ENCODE measurements around the gene ONECUT2. TPM values are rescaled to one million over a fixed set of nuclear protein-coding genes. Genes with fewer than 3 reads are reported as not detected.

Gene ONECUT2
- total and polyA plus RNA-seq, 2 experiments from 2014 or later, result 0.82 to 1.7 TPM

DNA sequence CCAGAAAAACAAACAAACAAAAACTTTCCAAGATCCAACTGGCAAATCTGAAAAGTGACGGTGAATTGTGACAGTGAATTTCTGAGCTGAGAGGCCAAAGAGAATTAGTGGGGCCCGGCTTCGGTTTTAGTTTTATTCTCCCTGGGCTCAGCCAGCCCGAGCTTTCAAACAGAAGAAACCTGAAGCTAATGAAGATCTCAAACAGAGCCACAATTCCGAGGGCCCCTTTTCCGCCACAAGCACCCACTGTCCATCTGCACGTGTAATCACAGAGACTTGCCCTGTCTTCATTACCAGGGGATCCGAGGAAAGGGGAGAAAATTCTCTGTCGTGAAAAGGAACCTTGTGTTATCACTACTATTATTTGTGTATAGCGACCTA, 4.2 kb upstream of the ONECUT2 start:
- peak overlapping the region; percentile 70 for H3K4me3 Mint-ChIP-seq
- H3K36me3 Mint-ChIP-seq (ENCODE audit: low read depth), result no peaks in the 10 kb centered on the region
- H3K4me1 ChIP-seq (ENCODE audit: insufficient read depth), result peaks cover 56% of the 10 kb centered on the region
- TF ChIP-seq, protein P1, sequence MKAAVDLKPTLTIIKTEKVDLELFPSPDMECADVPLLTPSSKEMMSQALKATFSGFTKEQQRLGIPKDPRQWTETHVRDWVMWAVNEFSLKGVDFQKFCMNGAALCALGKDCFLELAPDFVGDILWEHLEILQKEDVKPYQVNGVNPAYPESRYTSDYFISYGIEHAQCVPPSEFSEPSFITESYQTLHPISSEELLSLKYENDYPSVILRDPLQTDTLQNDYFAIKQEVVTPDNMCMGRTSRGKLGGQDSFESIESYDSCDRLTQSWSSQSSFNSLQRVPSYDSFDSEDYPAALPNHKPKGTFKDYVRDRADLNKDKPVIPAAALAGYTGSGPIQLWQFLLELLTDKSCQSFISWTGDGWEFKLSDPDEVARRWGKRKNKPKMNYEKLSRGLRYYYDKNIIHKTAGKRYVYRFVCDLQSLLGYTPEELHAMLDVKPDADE (IDR thresholded peaks at IDR 0.05), result no peak
- TF ChIP-seq NANOG (IDR thresholded peaks at IDR 0.05; ENCODE audit: borderline replicate concordance) (no peak), EZH2 (IDR thresholded peaks at IDR 0.05; ENCODE audit: low read depth, unreplicated experiment) (peak; percentile 73), CREB1 (CRISPR knock-in tag; IDR thresholded peaks at IDR 0.05; ENCODE audit: low read depth) (no peak), STAT1 (IDR thresholded peaks at IDR 0.05; ENCODE audit: unreplicated experiment) (no peak)
- TF ChIP-seq, protein P2, sequence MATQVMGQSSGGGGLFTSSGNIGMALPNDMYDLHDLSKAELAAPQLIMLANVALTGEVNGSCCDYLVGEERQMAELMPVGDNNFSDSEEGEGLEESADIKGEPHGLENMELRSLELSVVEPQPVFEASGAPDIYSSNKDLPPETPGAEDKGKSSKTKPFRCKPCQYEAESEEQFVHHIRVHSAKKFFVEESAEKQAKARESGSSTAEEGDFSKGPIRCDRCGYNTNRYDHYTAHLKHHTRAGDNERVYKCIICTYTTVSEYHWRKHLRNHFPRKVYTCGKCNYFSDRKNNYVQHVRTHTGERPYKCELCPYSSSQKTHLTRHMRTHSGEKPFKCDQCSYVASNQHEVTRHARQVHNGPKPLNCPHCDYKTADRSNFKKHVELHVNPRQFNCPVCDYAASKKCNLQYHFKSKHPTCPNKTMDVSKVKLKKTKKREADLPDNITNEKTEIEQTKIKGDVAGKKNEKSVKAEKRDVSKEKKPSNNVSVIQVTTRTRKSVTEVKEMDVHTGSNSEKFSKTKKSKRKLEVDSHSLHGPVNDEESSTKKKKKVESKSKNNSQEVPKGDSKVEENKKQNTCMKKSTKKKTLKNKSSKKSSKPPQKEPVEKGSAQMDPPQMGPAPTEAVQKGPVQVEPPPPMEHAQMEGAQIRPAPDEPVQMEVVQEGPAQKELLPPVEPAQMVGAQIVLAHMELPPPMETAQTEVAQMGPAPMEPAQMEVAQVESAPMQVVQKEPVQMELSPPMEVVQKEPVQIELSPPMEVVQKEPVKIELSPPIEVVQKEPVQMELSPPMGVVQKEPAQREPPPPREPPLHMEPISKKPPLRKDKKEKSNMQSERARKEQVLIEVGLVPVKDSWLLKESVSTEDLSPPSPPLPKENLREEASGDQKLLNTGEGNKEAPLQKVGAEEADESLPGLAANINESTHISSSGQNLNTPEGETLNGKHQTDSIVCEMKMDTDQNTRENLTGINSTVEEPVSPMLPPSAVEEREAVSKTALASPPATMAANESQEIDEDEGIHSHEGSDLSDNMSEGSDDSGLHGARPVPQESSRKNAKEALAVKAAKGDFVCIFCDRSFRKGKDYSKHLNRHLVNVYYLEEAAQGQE (IDR thresholded peaks at IDR 0.05; ENCODE audit: unreplicated experiment), result no peak
- H4K20me1 ChIP-seq (replicated peaks; ENCODE audit: insufficient read depth), result peaks cover 17% of the 10 kb centered on the region
- H3K27ac Mint-ChIP-seq, result no peak overlapping the region
- no peaks in the 10 kb centered on the region; the same call in 2 of the 3 replicates for H3K9me3 Mint-ChIP-seq
- H3K4me2 ChIP-seq, result peak overlapping the region; percentile 97
- H3K4me1 Mint-ChIP-seq, result peaks cover 55% of the 10 kb centered on the region
- H3K79me2 ChIP-seq (replicated peaks; ENCODE audit: insufficient read depth), result no peaks in the 10 kb centered on the region
- H3K27me3 ChIP-seq (ENCODE audit: insufficient read depth), result peaks cover 90% of the 10 kb centered on the region
- peaks cover 42% of the 10 kb centered on the region for H3F3A ChIP-seq (replicated peaks; ENCODE audit: low read depth)
- peak overlapping the region; percentile 76 for H3K4me3 ChIP-seq
- DNase-seq (ENCODE audit: low spot score), result peak; percentile 30
- peaks cover 89% of the 10 kb centered on the region for H3K27me3 Mint-ChIP-seq (ENCODE audit: insufficient read depth, low read depth, poor library complexity)
- no peaks in the 10 kb centered on the region for H3K36me3 ChIP-seq (ENCODE audit: insufficient read depth)
- H3K27ac ChIP-seq (ENCODE audit: low read depth), result no peak overlapping the region
- H2AFZ ChIP-seq, result peak overlapping the region; percentile 14; the same call in 1 of the 2 replicates
- no peaks in the 10 kb centered on the region for H3K9me2 ChIP-seq (ENCODE audit: insufficient read depth)
- no peak for ATAC-seq

DNA sequence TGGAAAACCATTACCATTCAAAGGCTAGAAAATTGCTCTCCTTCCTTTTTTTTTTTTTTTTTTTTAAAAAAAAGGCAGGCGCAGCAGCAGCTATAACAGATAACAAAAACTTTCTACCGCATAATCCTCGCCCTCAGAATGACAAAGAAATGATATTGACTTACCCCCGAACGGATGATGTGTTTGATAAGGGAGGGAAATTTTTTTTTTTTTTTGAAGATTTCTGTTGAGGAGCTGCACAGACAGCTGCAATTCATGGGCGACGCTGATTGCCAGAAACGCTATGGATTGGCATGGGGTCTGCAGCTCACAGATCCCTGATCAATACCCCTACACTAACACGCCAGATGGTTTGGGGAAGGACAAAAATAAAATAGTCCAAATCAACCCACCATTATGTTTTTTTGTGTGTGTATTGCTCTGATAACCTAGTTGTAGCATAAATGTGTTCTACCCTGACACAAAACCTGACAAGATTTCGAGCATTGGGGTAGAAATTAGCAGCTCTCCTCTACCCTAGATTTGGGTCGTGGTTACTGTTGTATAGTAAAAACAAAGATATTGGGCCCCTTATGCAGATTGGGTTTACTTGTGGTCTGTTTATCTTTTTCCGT, 3.6 kb upstream of the ONECUT2 start:
- Mint-ChIP-seq H3K27ac (no peak overlapping the region), H3K4me1 (peaks cover 61% of the 10 kb centered on the region), H3K27me3 (ENCODE audit: insufficient read depth, low read depth, poor library complexity) (peaks cover 91% of the 10 kb centered on the region), H3K36me3 (ENCODE audit: low read depth) (no peaks in the 10 kb centered on the region), H3K9me3 (no peaks in the 10 kb centered on the region; the same call in 2 of the 3 replicates), H3K4me3 (peak overlapping the region; percentile 70; the same call in 2 of the 3 replicates)
- DNase-seq (ENCODE audit: low spot score) (no peak), ATAC-seq (no peak)
- Histone ChIP-seq H3K27ac (ENCODE audit: low read depth) (no peak overlapping the region), H3K4me2 (peak overlapping the region; percentile 97), H3F3A (replicated peaks; ENCODE audit: low read depth) (peaks cover 42% of the 10 kb centered on the region), H3K36me3 (ENCODE audit: insufficient read depth) (no peaks in the 10 kb centered on the region), H3K4me3 (peak overlapping the region; percentile 76), H4K20me1 (replicated peaks; ENCODE audit: insufficient read depth) (peaks cover 17% of the 10 kb centered on the region), H3K4me1 (ENCODE audit: insufficient read depth) (peaks cover 56% of the 10 kb centered on the region), H2AFZ (no peak overlapping the region), H3K27me3 (ENCODE audit: insufficient read depth) (peaks cover 90% of the 10 kb centered on the region), H3K79me2 (replicated peaks; ENCODE audit: insufficient read depth) (no peaks in the 10 kb centered on the region), H3K9me2 (ENCODE audit: insufficient read depth) (no peaks in the 10 kb centered on the region)
- TF ChIP-seq, protein P3, sequence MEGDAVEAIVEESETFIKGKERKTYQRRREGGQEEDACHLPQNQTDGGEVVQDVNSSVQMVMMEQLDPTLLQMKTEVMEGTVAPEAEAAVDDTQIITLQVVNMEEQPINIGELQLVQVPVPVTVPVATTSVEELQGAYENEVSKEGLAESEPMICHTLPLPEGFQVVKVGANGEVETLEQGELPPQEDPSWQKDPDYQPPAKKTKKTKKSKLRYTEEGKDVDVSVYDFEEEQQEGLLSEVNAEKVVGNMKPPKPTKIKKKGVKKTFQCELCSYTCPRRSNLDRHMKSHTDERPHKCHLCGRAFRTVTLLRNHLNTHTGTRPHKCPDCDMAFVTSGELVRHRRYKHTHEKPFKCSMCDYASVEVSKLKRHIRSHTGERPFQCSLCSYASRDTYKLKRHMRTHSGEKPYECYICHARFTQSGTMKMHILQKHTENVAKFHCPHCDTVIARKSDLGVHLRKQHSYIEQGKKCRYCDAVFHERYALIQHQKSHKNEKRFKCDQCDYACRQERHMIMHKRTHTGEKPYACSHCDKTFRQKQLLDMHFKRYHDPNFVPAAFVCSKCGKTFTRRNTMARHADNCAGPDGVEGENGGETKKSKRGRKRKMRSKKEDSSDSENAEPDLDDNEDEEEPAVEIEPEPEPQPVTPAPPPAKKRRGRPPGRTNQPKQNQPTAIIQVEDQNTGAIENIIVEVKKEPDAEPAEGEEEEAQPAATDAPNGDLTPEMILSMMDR (conservative IDR thresholded peaks at IDR 0.05; ENCODE audit: low read depth in 2 of 2), result no peak
- TF ChIP-seq CREB1 (CRISPR knock-in tag; IDR thresholded peaks at IDR 0.05; ENCODE audit: low read depth), result no peak
- TF ChIP-seq NANOG (IDR thresholded peaks at IDR 0.05; ENCODE audit: borderline replicate concordance), result no peak
- no peak for TF ChIP-seq JUNB (IDR thresholded peaks at IDR 0.05; ENCODE audit: unreplicated experiment)
- TF ChIP-seq, protein P1 (IDR thresholded peaks at IDR 0.05), result no peak
- TF ChIP-seq STAT1 (IDR thresholded peaks at IDR 0.05; ENCODE audit: unreplicated experiment), result no peak
- TF ChIP-seq EZH2phosphoT487 (IDR thresholded peaks at IDR 0.05; ENCODE audit: unreplicated experiment), result no peak
- TF ChIP-seq POLR2AphosphoS5 (IDR thresholded peaks at IDR 0.05; ENCODE audit: low read depth), result no peak
- TF ChIP-seq ZNF331 (CRISPR knock-in tag; IDR thresholded peaks at IDR 0.05; ENCODE audit: low read depth), result no peak
- TF ChIP-seq, protein P2 (IDR thresholded peaks at IDR 0.05; ENCODE audit: unreplicated experiment), result no peak
- no peak for TF ChIP-seq EZH2 (IDR thresholded peaks at IDR 0.05; ENCODE audit: low read depth, unreplicated experiment)
